ENCODE data around the gene CD24. TPM values are rescaled to one million over a fixed set of nuclear protein-coding genes. Genes with fewer than 3 reads are reported as not detected.

CD24 gene
- total and polyA plus RNA-seq, 2 of the 8 experiments (the other 6 are each of a cell fraction or from before 2014, with no cell fraction given): 2,134 to 2,327 TPM

- H2BK20ac ChIP-seq (ENCODE audit: low read length): no peak overlapping the region
- TF ChIP-seq JUN (IDR thresholded peaks at IDR 0.05; ENCODE audit: low read depth, low read length): no peak
- TF ChIP-seq RXRA (IDR thresholded peaks at IDR 0.05; ENCODE audit: insufficient read depth, low read depth, low read length): no peak
- TF ChIP-seq SP4 (IDR thresholded peaks at IDR 0.05; ENCODE audit: low read length): no peak
- TF ChIP-seq SIX5 (IDR thresholded peaks at IDR 0.05; ENCODE audit: low read depth, low read length): no peak
- no peak for TF ChIP-seq CBX5 (IDR thresholded peaks at IDR 0.05; ENCODE audit: low read depth, low read length)
- no peak for TF ChIP-seq BACH1 (IDR thresholded peaks at IDR 0.05; ENCODE audit: low read length)
- TF ChIP-seq CHD2 (IDR thresholded peaks at IDR 0.05; ENCODE audit: low read length): no peak
- TF ChIP-seq TAF7 (optimal IDR thresholded peaks at IDR 0.05; ENCODE audit: borderline replicate concordance, low read depth, low read length): no peak
- TF ChIP-seq EGR1 (IDR thresholded peaks at IDR 0.05; ENCODE audit: borderline replicate concordance, low read depth, low read length): no peak
- TF ChIP-seq BCL11A (IDR thresholded peaks at IDR 0.05; ENCODE audit: low read depth in 2 of 2, low read length in 2 of 2): no peak
- TF ChIP-seq CTBP2 (IDR thresholded peaks at IDR 0.05; ENCODE audit: borderline replicate concordance, insufficient read depth, insufficient read length, low read length): no peak
- no peak for TF ChIP-seq SP2 (IDR thresholded peaks at IDR 0.05; ENCODE audit: low read length)
- TF ChIP-seq SP1 (IDR thresholded peaks at IDR 0.05; ENCODE audit: low read depth, low read length): no peak
- no peak for TF ChIP-seq EP300 (IDR thresholded peaks at IDR 0.05; ENCODE audit: borderline replicate concordance in 1 of 2, low read depth in 2 of 2, low read length in 2 of 2)
- no peak overlapping the region for H4K8ac ChIP-seq (ENCODE audit: extremely low read depth, insufficient read depth, low read length)
- no peak overlapping the region for H3K27ac ChIP-seq (ENCODE audit: low read depth, low read length)
- 0 out of 2 replicates have a peak overlapping the region, but pooled peaks have one; percentile 3 for H2AFZ ChIP-seq (ENCODE audit: low read length)
- H2BK120ac ChIP-seq (replicated peaks; ENCODE audit: low read depth, low read length): no peak overlapping the region
- WGBS, 2 experiments (ENCODE audit: extremely low coverage in 1 of 2, insufficient coverage in 1 of 2, insufficient read length in 1 of 2, insufficient replicate concordance in 2 of 2, low coverage in 1 of 2, low lambda C conversion rate in 2 of 2, missing lambda C conversion rate in 1 of 2): 84% methylated on average over 17 of the region's 17 CpGs; no CpG with 5 or more reads in 1 of the 2 experiments
- H3K36me3 ChIP-seq (ENCODE audit: control insufficient read depth in 2 of 4, insufficient read depth in 4 of 4, low read length in 3 of 4): no peaks in the 10 kb centered on the region
- H3K14ac ChIP-seq (ENCODE audit: insufficient read length): no peak overlapping the region
- H3K9ac ChIP-seq (replicated peaks in 1 of 4; ENCODE audit: extremely low read depth in 1 of 4, low read depth in 3 of 4, low read length in 3 of 4): no peak overlapping the region
- H3K23ac ChIP-seq (ENCODE audit: insufficient read length): no peak overlapping the region
- no peak overlapping the region for H2BK12ac ChIP-seq (ENCODE audit: low read depth, low read length)
- no peak overlapping the region for H3K18ac ChIP-seq (ENCODE audit: extremely low read depth, low read length)
- no peak overlapping the region for H4K91ac ChIP-seq (replicated peaks; ENCODE audit: insufficient read length, low read length)
- no peak overlapping the region for H3K4me3 ChIP-seq (ENCODE audit: extremely low read depth in 1 of 4, insufficient read depth in 2 of 4, low read depth in 3 of 4, low read length in 4 of 4)
- no peaks in the 10 kb centered on the region for H3K23me2 ChIP-seq (ENCODE audit: low read depth, low read length)
- H3K56ac ChIP-seq (replicated peaks; ENCODE audit: insufficient read length, low read depth, low read length): no peak overlapping the region
- H3K4me2 ChIP-seq (ENCODE audit: insufficient read depth in 1 of 2, low read depth in 2 of 2, low read length in 2 of 2): no peak overlapping the region
- no peak overlapping the region for H2AK5ac ChIP-seq (ENCODE audit: low read depth, low read length)
- CTCF ChIA-PET (ENCODE audit: partially characterized antibody): no interaction called here
- H3K79me2 ChIP-seq (ENCODE audit: control insufficient read depth in 1 of 2, insufficient read depth in 2 of 2, low read length in 2 of 2): no peaks in the 10 kb centered on the region
- no peak overlapping the region for H4K5ac ChIP-seq (ENCODE audit: insufficient read length, low read depth, low read length)
- H3K4me1 ChIP-seq (replicated peaks in 1 of 4; ENCODE audit: control insufficient read depth in 3 of 4, insufficient read depth in 4 of 4, low read length in 3 of 4): peaks cover 0 to 4% (median 0%) of the 10 kb centered on the region in 4 experiments; a peak in 3 of 7 replicates
- H2BK15ac ChIP-seq (ENCODE audit: low read length): no peak overlapping the region
- POLR2A ChIA-PET (ENCODE audit: partially characterized antibody): no interaction called here
- no peak overlapping the region for H3K4ac ChIP-seq (replicated peaks; ENCODE audit: insufficient read length, low read depth, low read length)
- no peak for DNase-seq (ENCODE audit: low read depth in 1 of 2, low spot score in 2 of 2)
- no peak overlapping the region for H2BK5ac ChIP-seq (ENCODE audit: low read depth, low read length)
- H3K9me3 ChIP-seq (ENCODE audit: insufficient read depth in 2 of 2, low read depth in 1 of 2, low read length in 1 of 2): no peaks in the 10 kb centered on the region
- no peaks in the 10 kb centered on the region for H3K27me3 ChIP-seq (replicated peaks in 1 of 4; ENCODE audit: control insufficient read depth in 3 of 4, extremely low read depth in 1 of 4, insufficient read depth in 3 of 4, low read length in 3 of 4)
- FAIRE-seq: no peak
- no peaks in the 10 kb centered on the region for H3K79me1 ChIP-seq (ENCODE audit: low read depth, low read length)
- H4K20me1 ChIP-seq (replicated peaks in 1 of 2; ENCODE audit: control insufficient read depth in 1 of 2, insufficient read depth in 2 of 2, low read length in 2 of 2): no peaks in the 10 kb centered on the region
Observed at GRCh38 chr6:106924694-106925523, 49.6 kb downstream of the CD24 start.

Data from H1 (cell line).